Muscle of arm (tissue), 14 donors: Measurements from ENCODE around the gene MANSC1. TPM values are rescaled to one million over a fixed set of nuclear protein-coding genes. Genes with fewer than 3 reads are reported as not detected.

Source experiments
- DNase-seq: peaks from one replicate; pipeline ENCODE4 v3.0.0-alpha.2; 2013
- long read RNA-seq, 11 donors: transcript quantifications; one replicate each; lab custom pipeline, GENCODE V29; 2026
- polyA plus RNA-seq, 12 donors: library from polyadenylated mRNA; unstranded; fragments of 120-200 nt; gene quantifications; one replicate each; pipeline ENCODE4 v1.2.1, GENCODE V29; 2013; ENCODE audit not compliant: insufficient read length in 12 of 12

MANSC1 gene
- polyA plus RNA-seq: 10 to 100 TPM in 11 of 12 donors, not detected in 1; 10.3 to 20.3 (median 12.4) TPM
- long read RNA-seq, donor 1, full-length matches to known transcripts: 23 of 23 reads
- long read RNA-seq, donor 1, partial matches to known transcripts: 0 of 23 reads
- long read RNA-seq, donor 1, other reads (novel, unspliced or antisense): 0 of 23 reads
- long read RNA-seq, donor 2, full-length matches to known transcripts: 5 of 5 reads
- long read RNA-seq, donor 2, partial matches to known transcripts: 0 of 5 reads
- long read RNA-seq, donor 2, other reads (novel, unspliced or antisense): 0 of 5 reads
- long read RNA-seq, donor 3: 0 reads
- long read RNA-seq, donor 4, full-length matches to known transcripts: 1 of 1 reads
- long read RNA-seq, donor 4, partial matches to known transcripts: 0 of 1 reads
- long read RNA-seq, donor 4, other reads (novel, unspliced or antisense): 0 of 1 reads
- long read RNA-seq, donor 5: 0 reads
- long read RNA-seq, donor 6: 0 reads
- long read RNA-seq, donor 7, partial matches to known transcripts: 0 of 1 reads
- long read RNA-seq, donor 7, other reads (novel, unspliced or antisense): 0 of 1 reads
- long read RNA-seq, donor 8, full-length matches to known transcripts: 4 of 4 reads
- long read RNA-seq, donor 8, partial matches to known transcripts: 0 of 4 reads
- long read RNA-seq, donor 8, other reads (novel, unspliced or antisense): 0 of 4 reads
- long read RNA-seq, donor 9, full-length matches to known transcripts: 1 of 1 reads
- long read RNA-seq, donor 9, partial matches to known transcripts: 0 of 1 reads
- long read RNA-seq, donor 9, other reads (novel, unspliced or antisense): 0 of 1 reads
- long read RNA-seq, donor 10, full-length matches to known transcripts: 1 of 1 reads
- long read RNA-seq, donor 10, partial matches to known transcripts: 0 of 1 reads
- long read RNA-seq, donor 10, other reads (novel, unspliced or antisense): 0 of 1 reads
- long read RNA-seq, donor 11, full-length matches to known transcripts: 2 of 2 reads
- long read RNA-seq, donor 11, partial matches to known transcripts: 0 of 2 reads
- long read RNA-seq, donor 11, other reads (novel, unspliced or antisense): 0 of 2 reads

GRCh38 chr12:12349711-12350665 is at the start of gene MANSC1:
Gene MANSC1, minus strand, starts transcription at chr12:12350242. Its CDS starts 6,928 bp downstream, at chr12:12343314.
- DNase-seq: peak; percentile 48

- DNase-seq: no peak
Measured at GRCh38 chr12:12399161-12399560, 49.1 kb upstream of the MANSC1 start.

DNA sequence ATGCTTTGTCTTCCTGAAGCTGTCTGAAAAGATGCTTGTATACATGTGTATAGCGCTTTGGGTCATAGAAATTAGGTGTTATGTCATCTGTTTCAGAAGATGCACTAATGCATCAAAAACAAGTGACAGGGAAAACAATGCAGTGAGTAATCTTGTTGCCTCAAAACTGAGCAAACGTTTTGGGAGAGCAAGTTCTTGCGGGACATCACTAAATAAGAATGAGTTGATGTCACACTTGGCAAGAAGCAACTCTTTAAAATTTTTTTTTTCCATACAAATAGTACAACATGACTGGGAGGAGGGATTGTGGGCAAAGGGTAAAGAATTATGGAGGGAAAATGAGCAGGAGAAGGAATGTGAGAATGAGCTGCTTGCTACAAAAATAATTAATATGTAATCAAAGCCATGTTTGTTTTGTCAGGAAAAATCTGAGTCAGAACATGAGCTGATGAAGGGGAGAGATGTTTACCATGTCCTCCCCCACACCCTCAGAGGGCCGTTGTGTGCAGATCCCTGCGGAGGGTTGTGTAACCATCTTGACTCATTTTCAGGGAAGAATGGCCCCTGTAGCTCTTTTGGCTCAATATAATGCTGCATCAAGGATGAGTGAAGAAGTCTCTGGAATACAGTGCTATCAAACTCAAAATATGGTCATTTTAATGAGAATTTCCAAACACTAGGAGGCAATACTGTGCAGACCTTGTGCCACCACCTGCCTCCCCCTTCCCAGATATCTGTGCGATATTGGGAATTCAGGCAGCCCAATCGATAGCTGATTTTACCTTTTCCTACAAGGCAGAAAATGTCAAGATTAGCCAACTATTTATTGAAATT is 48.2 kb upstream of the MANSC1 start:
- peak; percentile 81 for DNase-seq

DNA sequence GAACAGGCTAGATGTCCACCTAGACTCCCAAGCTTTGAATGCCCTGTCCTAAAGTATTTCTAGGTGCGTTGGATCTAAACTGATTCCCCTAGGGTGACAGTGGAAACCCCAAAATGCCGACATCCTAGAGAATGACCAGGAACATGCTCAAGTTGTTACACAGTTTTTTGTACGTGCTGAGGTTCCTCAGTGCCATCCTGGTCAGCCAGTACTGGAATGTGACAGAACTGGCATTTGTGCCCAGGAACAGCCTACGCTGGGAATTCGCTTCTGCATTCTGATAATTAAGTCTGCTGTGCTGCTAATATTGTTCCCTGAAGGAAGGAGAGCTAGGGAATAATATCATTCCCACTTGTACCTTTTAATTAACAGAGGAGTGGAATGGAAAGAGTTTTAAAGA is 47.1 kb upstream of the MANSC1 start:
- no peak for DNase-seq

DNA sequence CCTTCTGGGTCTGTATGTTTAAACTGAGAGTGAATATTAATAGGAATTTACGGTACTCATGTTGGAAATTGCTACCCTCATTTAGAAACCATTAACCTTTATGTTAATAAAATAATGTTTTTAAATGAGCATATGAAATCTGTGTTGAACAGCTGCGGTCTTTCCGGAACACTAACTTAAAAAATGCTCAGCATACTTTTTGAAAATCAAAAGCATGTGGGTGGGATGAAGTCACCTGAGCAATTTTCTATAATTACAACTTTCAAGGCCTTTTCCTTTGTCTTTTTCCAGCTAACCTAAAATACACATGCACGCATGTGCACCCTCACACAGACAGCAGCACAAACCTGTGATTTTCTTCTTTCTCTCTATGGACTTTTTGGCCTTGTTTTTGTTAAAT is 46.7 kb upstream of the MANSC1 start:
- DNase-seq: no peak

DNA sequence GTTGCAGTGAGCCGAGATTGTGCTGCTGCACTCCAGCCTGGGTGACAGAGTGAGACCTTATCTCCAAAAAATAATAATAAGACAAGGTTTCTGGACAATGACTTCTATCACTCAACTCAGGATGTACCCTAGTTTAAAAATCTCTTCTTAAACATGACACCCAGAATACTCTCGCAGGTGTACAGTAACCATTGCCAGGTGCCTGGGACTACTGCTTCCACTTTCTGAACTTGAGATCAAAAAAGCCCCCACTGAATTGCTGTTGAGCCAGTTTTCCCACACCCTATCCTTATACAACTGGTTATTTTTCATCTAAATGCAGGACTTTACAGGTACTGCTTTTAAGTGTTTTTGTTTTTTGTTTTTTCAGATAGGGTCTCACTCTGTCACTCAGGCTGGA is 43.1 kb upstream of the MANSC1 start:
- DNase-seq: no peak

DNA sequence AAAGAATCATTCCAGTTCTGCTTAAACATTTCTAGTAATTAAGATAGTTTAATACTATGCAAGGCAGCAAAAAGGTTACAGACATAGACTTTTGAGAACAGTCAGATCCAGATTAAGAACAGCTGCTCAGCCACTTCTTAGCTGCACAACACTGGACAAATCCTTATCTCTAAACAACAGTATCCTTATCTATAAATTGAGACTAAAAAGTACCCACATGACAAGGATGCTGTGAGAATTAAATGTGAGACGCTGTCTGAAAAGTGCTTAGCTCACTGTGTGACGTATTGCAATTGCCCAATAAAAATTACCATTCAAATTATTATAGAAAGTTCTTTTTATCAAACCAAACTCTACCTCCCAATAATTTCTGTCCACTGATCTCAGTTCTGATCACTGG is 42.4 kb upstream of the MANSC1 start:
- DNase-seq: no peak

GRCh38 chr12:12387501-12387900 is 37.5 kb upstream of the MANSC1 start:
- peak; percentile 30 for DNase-seq

DNA sequence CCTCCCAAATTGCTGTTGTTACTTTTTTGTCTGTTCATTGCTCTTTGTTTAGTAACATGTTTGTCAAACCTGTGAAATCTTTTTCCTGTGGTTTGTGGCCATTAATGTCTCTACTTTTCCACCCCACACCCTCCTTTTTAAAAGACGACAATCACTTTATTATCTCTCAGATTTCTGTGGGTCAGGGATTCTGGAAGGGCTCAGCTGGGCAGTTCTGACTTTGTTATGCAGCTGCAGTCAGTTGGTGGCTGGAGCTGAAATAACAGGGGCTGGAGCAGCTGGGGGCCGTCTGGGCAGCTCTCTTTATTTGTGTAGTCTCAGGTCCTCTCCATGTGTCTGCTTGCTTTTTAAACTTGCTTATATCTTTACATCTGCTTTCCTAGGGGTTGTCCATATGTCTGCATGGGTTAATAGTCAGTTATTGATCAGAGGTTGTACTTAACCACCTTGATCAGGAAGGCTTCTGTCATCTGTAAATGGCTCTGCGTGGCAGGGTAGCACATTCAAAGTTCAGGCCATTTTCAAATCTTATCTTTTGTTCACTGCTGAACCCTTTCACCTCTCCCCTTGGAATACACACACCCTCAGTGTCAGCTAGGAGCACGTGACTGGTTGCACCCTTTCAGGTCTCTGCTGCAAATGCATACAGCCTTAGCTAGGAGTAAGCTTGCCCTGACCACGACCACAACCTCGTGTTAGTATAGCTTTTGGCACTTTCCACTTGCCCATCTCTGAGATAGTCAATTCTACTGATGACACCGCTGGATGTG is 34.7 kb upstream of the MANSC1 start:
- no peak for DNase-seq

- DNase-seq: no peak
Measured at GRCh38 chr12:12381982-12382381, 31.9 kb upstream of the MANSC1 start.

DNA sequence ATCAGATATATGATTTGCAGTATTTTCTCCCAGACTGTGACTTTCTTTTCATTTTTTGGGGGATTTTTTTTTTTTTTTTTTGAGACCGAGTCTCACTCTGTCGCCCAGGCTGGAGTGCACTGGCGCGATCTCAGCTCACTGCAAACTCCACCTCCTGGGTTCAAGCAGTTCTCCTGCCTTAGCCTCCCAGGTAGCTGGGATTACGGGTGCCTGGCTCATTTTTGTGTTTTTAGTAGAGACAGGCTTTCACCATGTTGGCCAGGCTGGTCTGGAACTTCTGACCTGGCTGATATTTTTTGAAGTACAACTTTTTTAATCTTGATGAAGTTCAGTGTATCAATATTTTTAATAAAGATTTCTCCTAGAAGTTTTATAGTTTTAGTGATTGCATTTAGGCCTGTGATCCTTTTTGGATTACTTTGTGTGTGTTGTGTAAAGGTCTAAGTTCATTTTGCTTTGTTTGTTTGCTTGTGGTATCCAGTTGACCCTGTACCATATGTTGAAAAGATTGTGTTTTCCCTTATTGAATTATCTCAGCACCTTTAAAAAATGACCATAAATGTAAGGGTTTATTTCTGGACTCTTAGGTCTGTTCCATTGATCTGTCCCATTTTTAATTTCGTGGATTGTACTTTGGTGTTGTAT is 31.0 kb upstream of the MANSC1 start:
- no peak for DNase-seq

DNA sequence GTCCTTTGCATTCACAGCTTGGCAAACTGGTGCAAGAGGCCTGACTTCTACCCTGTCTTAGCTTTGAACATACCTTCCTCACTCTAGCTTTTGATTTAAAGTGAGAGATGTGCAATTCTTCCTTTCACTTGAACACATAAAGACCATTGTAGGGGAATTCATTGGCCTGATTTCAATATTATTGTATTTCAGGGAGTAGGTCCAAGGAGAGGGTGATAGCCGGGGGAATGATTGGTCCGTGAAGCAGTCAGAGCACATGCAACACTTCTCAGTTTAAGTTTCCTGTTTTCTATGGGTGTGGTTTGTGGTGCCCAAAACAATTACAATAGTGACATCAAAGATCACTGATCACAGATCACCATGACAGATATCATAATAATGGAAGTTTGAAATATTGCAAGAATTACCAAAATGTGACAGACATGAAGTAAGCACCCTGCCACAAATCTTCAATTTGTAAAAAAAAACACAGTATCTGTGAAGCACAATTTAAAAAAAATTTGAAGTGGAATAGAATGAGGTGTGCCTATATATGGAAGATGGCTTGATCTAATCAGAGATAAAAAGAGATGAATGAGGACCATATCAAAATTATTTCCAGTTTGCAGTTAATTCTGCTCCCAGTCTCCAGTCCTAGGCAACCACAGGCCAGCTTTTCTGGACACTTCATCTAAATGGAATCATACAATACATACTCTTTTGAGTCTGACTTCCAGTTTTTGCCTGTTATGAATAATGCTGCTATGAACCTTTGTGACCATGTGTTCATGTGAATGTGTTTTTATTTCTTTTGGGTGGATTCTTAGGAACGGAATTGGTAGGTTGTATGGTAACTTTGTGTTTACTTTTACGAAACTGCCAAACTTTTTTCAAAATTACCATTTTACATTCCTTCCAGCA is 30.0 kb upstream of the MANSC1 start:
- DNase-seq: no peak

GRCh38 chr12:12378616-12379015 is 28.6 kb upstream of the MANSC1 start:
- DNase-seq: no peak

DNA sequence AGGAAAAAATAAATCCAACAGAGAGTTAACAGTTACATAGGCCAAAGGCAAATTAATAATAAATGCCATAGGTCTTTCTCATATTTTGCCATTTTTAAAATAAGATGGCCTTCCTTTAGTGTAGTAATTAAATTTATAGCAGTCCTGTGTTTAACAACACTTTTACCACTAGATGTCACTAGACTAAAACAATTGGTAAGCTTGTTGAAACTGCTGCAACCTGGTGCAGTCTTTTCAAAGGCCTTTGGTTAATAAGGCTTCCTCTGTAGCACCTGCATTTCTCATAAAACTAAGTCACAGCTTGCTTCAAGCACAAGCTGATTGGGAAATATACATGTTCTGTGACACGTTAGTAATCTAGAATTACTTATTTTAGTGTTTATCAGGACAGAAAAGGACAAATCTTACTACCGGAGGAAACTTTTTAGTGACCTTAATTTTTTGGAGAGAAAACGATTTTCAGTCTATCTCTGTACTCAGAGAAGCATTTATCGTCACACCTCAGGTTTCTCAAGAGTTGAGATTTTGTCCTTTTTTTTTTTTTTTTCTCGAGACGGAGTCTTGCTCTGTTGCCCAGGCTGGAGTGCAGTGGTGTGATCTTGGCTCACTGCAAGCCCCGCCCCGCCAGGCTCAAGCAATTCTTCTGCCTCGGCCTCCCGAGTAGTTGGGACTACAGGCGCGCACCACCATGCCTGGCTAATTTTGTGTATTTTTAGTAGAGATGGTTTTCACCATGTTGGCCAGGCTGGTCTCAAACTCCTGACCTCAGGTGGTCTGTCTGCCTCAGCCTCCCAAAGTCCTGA is 26.8 kb upstream of the MANSC1 start:
- peak; percentile 70 for DNase-seq

DNA sequence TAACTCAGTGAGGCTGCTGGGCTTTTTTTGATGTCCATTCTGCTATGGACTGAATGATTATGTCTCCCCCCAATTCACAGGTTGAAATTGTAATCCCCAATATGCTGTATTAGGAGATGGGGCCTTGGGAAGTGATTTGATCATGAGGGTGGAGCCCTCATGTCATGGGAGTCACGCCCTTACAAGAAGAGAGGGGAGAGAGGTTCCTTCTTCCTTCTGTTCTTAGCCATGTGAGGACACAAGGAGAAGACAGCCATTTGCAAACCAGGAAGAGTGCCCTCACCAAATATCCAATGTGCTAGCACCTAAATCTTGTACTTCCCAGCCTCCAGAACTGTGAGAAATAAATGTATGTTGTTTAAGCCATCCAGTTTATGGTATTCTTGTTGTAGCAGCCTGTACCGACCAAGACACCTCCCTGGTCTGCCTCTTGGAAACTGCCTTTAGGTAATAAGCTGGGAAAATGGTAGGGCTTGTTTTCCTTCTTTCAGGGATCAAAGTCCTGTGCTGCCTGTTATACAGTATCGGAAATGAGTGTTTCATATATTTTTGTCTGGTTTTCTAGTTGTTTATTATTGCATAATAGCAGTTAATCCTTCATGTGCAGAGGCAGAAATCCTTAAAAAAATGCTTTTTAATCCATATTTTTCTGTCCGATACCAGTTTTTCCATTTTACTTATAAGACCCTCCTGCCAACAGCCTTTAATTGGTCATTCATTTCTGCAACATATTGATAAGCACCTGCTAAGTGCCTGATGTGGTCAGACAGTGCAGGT is 23.1 kb upstream of the MANSC1 start:
- no peak for DNase-seq

GRCh38 chr12:12367482-12367998 is 17.5 kb upstream of the MANSC1 start:
- no peak for DNase-seq
